Caco-2 (cell line): ENCODE data around the gene FUBP1. TPM values are rescaled to one million over a fixed set of nuclear protein-coding genes. Genes with fewer than 3 reads are reported as not detected.

ENCODE experiments used
- BruUV-seq: library from RNA; stranded (reverse); fragments of 400-500 nt; replicated peaks from 2 replicates; lab custom pipeline; 2021; lab: Mats Ljungman, UMichigan
- CTCF ChIA-PET: fragments of 300-600 bp; sonication (Branson Sonifier 250); formaldehyde crosslinking; loops from one replicate; lab custom pipeline; 2022; ENCODE audit warnings: antibody characterized with exemption; lab: Charles Lee
- POLR2A ChIA-PET: fragments of 300-600 bp; sonication (Branson Sonifier 250); formaldehyde crosslinking; loops from one replicate; lab custom pipeline; 2022; ENCODE audit warnings: antibody characterized with exemption; lab: Charles Lee
- DNase-seq, 2 experiments: peaks; one replicate each; pipeline versions ENCODE4 v3.0.0 to v3.0.0-alpha.2; 2020 to 2022
- H3K27me3 ChIP-seq: replicated peaks from 2 replicates; pipeline ENCODE4 v1.6.0; 2011; ENCODE audit warnings: low read length; ENCODE audit not compliant: control insufficient read depth, insufficient read depth
- H3K36me3 ChIP-seq: 2 replicates; pipeline ENCODE4 v1.5.1; 2011; ENCODE audit warnings: low read length; ENCODE audit not compliant: control insufficient read depth, insufficient read depth
- H3K4me1 ChIP-seq: fragments of 250-450 bp; sonication (Bioruptor Pico); 2 replicates; pipeline ENCODE4 v1.5.1; 2020; ENCODE audit warnings: mild to moderate bottlenecking
- H3K4me3 ChIP-seq: 2 replicates; pipeline ENCODE4 v1.5.1; 2011; ENCODE audit warnings: low read depth, mild to moderate bottlenecking, control low read depth, low read length
- H3K9me3 ChIP-seq: fragments of 250-450 bp; sonication (Bioruptor Pico); 2 replicates; pipeline ENCODE4 v1.5.1; 2020; ENCODE audit warnings: mild to moderate bottlenecking, moderate library complexity
- H3K27ac Mint-ChIP-seq: one replicate; pipeline ENCODE4 v1.8.0; 2022; ENCODE audit warnings: mixed read lengths; ENCODE audit not compliant: unreplicated experiment
- H3K27me3 Mint-ChIP-seq: one replicate; pipeline ENCODE4 v1.8.0; 2022; ENCODE audit warnings: mixed read lengths; ENCODE audit not compliant: insufficient read depth, unreplicated experiment
- H3K36me3 Mint-ChIP-seq: one replicate; pipeline ENCODE4 v1.8.0; 2022; ENCODE audit warnings: mild to moderate bottlenecking, mixed read lengths; ENCODE audit not compliant: insufficient read depth, unreplicated experiment
- H3K4me1 Mint-ChIP-seq: one replicate; pipeline ENCODE4 v1.8.0; 2022; ENCODE audit warnings: low read depth, mixed read lengths; ENCODE audit not compliant: unreplicated experiment
- H3K4me3 Mint-ChIP-seq: one replicate; pipeline ENCODE4 v1.8.0; 2022; ENCODE audit warnings: mild to moderate bottlenecking, moderate library complexity, mixed read lengths; ENCODE audit not compliant: unreplicated experiment
- H3K9me3 Mint-ChIP-seq: one replicate; pipeline ENCODE4 v1.8.0; 2022; ENCODE audit warnings: mixed read lengths; ENCODE audit not compliant: unreplicated experiment
- intact Hi-C: fragments of 100-400 bp; cut with micrococcal nuclease; formaldehyde crosslinking; loops from one replicate; pipeline ENCODE4 v1.10.0; 2022; ENCODE audit not compliant: unreplicated experiment
- total RNA-seq: library from RNA; stranded (reverse); gene quantifications from 2 replicates; pipeline ENCODE4 v1.2.3, GENCODE V29; 2022
- TF ChIP-seq, protein P1 (sequence below), 2 experiments: fragments of 200-600 bp in 1 of 2; IDR thresholded peaks; 1 replicate in 1 of 2; 2 replicates in 1 of 2; pipeline versions ENCODE4 v1.5.1 to v1.8.0; 2011 to 2022; ENCODE audit warnings: antibody characterized with exemption in 1 of 2, control low read depth in 1 of 2, inconsistent platforms in 1 of 2, low read depth in 1 of 2, low read length in 1 of 2, mild to moderate bottlenecking in 1 of 2, moderate library complexity in 1 of 2; ENCODE audit not compliant: insufficient read depth in 1 of 2, severe bottlenecking in 1 of 2, unreplicated experiment in 1 of 2

FUBP1 gene
- total RNA-seq, 1 experiment from 2014 or later: 90.1 TPM

DNA sequence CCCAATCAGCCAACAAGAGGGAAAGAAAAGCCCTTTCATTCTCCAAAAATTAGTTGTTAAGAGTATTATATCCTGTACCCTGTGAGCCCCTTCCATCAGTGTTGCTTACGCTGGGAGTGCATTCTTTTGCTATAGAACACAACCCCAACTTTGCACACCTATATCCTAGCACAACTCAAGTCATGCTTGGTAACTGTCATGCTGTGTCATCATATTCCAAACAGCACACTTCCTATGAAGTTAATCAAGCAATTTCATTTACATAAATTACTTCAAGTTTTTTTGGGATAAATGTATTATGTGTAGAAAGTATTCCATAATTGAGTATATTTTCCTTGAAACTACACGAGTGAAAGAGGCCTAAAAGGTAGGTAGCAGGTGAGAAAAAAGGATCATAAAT, 20.0 kb downstream of the FUBP1 start:
- no peak overlapping the region for H3K4me3 Mint-ChIP-seq
- intact Hi-C loops: no loop called here
- Histone ChIP-seq H3K27me3 (no peaks in the 10 kb centered on the region), H3K9me3 (no peaks in the 10 kb centered on the region), H3K4me3 (no peak overlapping the region), H3K4me1 (no peaks in the 10 kb centered on the region), H3K36me3 (no peaks in the 10 kb centered on the region)
- no peaks in the 10 kb centered on the region for H3K4me1 Mint-ChIP-seq
- POLR2A ChIA-PET: no interaction called here
- TF ChIP-seq, protein P1, sequence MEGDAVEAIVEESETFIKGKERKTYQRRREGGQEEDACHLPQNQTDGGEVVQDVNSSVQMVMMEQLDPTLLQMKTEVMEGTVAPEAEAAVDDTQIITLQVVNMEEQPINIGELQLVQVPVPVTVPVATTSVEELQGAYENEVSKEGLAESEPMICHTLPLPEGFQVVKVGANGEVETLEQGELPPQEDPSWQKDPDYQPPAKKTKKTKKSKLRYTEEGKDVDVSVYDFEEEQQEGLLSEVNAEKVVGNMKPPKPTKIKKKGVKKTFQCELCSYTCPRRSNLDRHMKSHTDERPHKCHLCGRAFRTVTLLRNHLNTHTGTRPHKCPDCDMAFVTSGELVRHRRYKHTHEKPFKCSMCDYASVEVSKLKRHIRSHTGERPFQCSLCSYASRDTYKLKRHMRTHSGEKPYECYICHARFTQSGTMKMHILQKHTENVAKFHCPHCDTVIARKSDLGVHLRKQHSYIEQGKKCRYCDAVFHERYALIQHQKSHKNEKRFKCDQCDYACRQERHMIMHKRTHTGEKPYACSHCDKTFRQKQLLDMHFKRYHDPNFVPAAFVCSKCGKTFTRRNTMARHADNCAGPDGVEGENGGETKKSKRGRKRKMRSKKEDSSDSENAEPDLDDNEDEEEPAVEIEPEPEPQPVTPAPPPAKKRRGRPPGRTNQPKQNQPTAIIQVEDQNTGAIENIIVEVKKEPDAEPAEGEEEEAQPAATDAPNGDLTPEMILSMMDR (IDR thresholded peaks at IDR 0.05; ENCODE audit: insufficient read depth in 1 of 2, low read depth in 1 of 2, low read length in 1 of 2, severe bottlenecking in 1 of 2, unreplicated experiment in 1 of 2): no peak
- DNase-seq: no peak
- H3K27me3 Mint-ChIP-seq: no peaks in the 10 kb centered on the region
- no TSS peak for BruUV-seq
- peaks cover 67% of the 10 kb centered on the region for H3K36me3 Mint-ChIP-seq
- no peaks in the 10 kb centered on the region for H3K9me3 Mint-ChIP-seq
- H3K27ac Mint-ChIP-seq: peak overlapping the region; percentile 28
- CTCF ChIA-PET: no interaction called here

DNA sequence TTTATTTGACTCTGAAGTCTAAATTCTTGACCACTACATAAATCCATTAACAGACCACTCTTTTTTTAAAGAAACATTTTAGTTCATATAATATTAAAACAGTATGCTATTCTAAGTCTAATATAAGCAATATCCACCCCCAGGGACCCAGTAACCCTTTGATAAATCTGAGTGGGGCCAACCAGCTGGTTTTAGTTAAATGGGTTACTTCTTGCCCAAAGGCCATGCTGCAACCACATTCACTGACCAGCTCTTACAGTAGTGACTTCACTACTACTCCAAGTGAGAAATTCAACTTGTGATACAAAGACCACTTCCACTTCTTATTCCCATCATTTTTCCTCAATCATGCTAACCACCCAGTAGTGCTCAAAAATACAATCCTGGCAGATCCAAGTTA, 20.5 kb downstream of the FUBP1 start:
- H3K4me1 ChIP-seq: no peaks in the 10 kb centered on the region
- Mint-ChIP-seq H3K36me3 (peaks cover 63% of the 10 kb centered on the region), H3K9me3 (no peaks in the 10 kb centered on the region), H3K27ac (peak overlapping the region; percentile 28), H3K4me3 (no peak overlapping the region), H3K4me1 (no peaks in the 10 kb centered on the region), H3K27me3 (no peaks in the 10 kb centered on the region)
- H3K4me3 ChIP-seq: no peak overlapping the region
- no peaks in the 10 kb centered on the region for H3K36me3 ChIP-seq
- ChIA-PET POLR2A (no interaction called here), CTCF (no interaction called here)
- H3K9me3 ChIP-seq: no peaks in the 10 kb centered on the region
- H3K27me3 ChIP-seq: no peaks in the 10 kb centered on the region
- intact Hi-C loops: no loop called here
- TF ChIP-seq, protein P1 (IDR thresholded peaks at IDR 0.05; ENCODE audit: insufficient read depth in 1 of 2, low read depth in 1 of 2, low read length in 1 of 2, severe bottlenecking in 1 of 2, unreplicated experiment in 1 of 2): no peak
- no peak for DNase-seq
- no TSS peak for BruUV-seq

DNA sequence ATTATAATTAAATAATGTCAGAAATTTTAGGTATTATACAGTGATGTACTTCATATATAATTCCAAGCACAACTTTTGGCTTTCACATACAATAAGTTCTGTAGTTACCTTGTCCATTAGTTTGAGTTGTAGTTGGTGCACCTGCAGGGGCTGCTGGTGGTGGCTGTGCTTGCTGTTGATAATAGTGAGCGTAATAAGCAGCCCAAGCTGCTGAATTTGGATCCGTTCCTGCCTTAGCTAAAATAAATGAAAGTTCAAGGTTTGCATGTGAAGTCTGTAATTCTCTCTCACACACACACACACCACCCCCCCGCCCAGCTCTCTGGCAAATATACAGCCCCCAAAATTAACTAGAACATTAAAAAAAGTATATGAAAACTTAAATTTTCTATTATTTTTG, 22.4 kb downstream of the FUBP1 start:
- TF ChIP-seq, protein P1 (IDR thresholded peaks at IDR 0.05; ENCODE audit: insufficient read depth in 1 of 2, low read depth in 1 of 2, low read length in 1 of 2, severe bottlenecking in 1 of 2, unreplicated experiment in 1 of 2): no peak
- DNase-seq: no peak
- H3K4me1 Mint-ChIP-seq: no peaks in the 10 kb centered on the region
- no peaks in the 10 kb centered on the region for H3K9me3 ChIP-seq
- H3K4me1 ChIP-seq: no peaks in the 10 kb centered on the region
- no peak overlapping the region for H3K27ac Mint-ChIP-seq
- no peaks in the 10 kb centered on the region for H3K27me3 Mint-ChIP-seq
- H3K27me3 ChIP-seq: no peaks in the 10 kb centered on the region
- H3K4me3 ChIP-seq: no peak overlapping the region
- ChIA-PET CTCF (no interaction called here), POLR2A (interaction anchor here (0.6 kb wide), 1 partner anchor 9 kb away, joined by 4 read pairs; no protein-coding TSS in a partner anchor)
- H3K36me3 Mint-ChIP-seq: peaks cover 66% of the 10 kb centered on the region
- no peak overlapping the region for H3K4me3 Mint-ChIP-seq
- no peaks in the 10 kb centered on the region for H3K9me3 Mint-ChIP-seq
- intact Hi-C loops: no loop called here
- H3K36me3 ChIP-seq: no peaks in the 10 kb centered on the region
- BruUV-seq: no TSS peak
